PFSK-1 (cell line): ENCODE results near the gene MEX3A.

Source experiments
- FOXP2 ChIP-seq: optimal IDR thresholded peaks from 2 replicates; pipeline ENCODE3; 2011; ENCODE audit warnings: borderline replicate concordance, control low read depth, inconsistent platforms; ENCODE audit not compliant: insufficient read depth; ENCODE audit errors: extremely low read length, extremely low read depth
- POLR2AphosphoS5 ChIP-seq: IDR thresholded peaks from 2 replicates; pipeline ENCODE4 v1.6.1; 2012; ENCODE audit warnings: low read depth, mild to moderate bottlenecking, control low read depth, low read length, moderate library complexity
- REST ChIP-seq, 2 experiments: IDR thresholded peaks; 2 replicates each; pipeline versions ENCODE4 v1.6.1 to v1.8.0; 2011 to 2012; ENCODE audit warnings: low read depth in 2 of 2, low read length in 2 of 2, control low read depth in 1 of 2, inconsistent platforms in 1 of 2, mild to moderate bottlenecking in 1 of 2, moderate library complexity in 1 of 2; ENCODE audit not compliant: insufficient read depth in 1 of 2
- SIN3A ChIP-seq: IDR thresholded peaks from 2 replicates; pipeline ENCODE4 v1.6.1; 2012; ENCODE audit warnings: mild to moderate bottlenecking, low read length, moderate library complexity, borderline replicate concordance; ENCODE audit not compliant: insufficient read depth
- TAF1 ChIP-seq: IDR thresholded peaks from 2 replicates; pipeline ENCODE4 v1.6.1; 2012; ENCODE audit warnings: low read length, control low read depth, borderline replicate concordance; ENCODE audit not compliant: insufficient read depth

MEX3A gene

GRCh38 chr1:156111355-156111962, 29.2 kb upstream of the MEX3A start:
- TF ChIP-seq POLR2AphosphoS5 (no peak), TAF1 (no peak), SIN3A (no peak), FOXP2 (no peak), REST (IDR thresholded peaks at IDR 0.05; ENCODE audit: insufficient read depth in 1 of 2, low read depth in 2 of 2, low read length in 2 of 2) (no peak)

GRCh38 chr1:156110252-156110651, 28.0 kb upstream of the MEX3A start:
- no peak for TF ChIP-seq REST (IDR thresholded peaks at IDR 0.05; ENCODE audit: insufficient read depth in 1 of 2, low read depth in 2 of 2, low read length in 2 of 2)

- no peak for TF ChIP-seq REST (IDR thresholded peaks at IDR 0.05; ENCODE audit: insufficient read depth in 1 of 2, low read depth in 2 of 2, low read length in 2 of 2)
- TF ChIP-seq SIN3A: no peak
- TF ChIP-seq TAF1: no peak
- no peak for TF ChIP-seq POLR2AphosphoS5
- no peak for TF ChIP-seq FOXP2
Measured at GRCh38 chr1:156108664-156109241, 26.5 kb upstream of the MEX3A start.

- TF ChIP-seq TAF1: no peak
- TF ChIP-seq REST (IDR thresholded peaks at IDR 0.05; ENCODE audit: insufficient read depth in 1 of 2, low read depth in 2 of 2, low read length in 2 of 2): no peak
- TF ChIP-seq SIN3A: no peak
- no peak for TF ChIP-seq POLR2AphosphoS5
- TF ChIP-seq FOXP2: no peak
Measured at GRCh38 chr1:156108057-156108456, 25.8 kb upstream of the MEX3A start.
